H1 (cell line): ENCODE data around the gene LKAAEAR1. TPM values are rescaled to one million over a fixed set of nuclear protein-coding genes. Genes with fewer than 3 reads are reported as not detected.
A peak's percentile ranks its signal among the peaks of the same experiment; 100 is the strongest.

ENCODE experiments used
- ASH2L ChIP-seq: fragments of 200-600, 300-600 bp; sonication (generic); IDR thresholded peaks from one replicate; pipeline ENCODE4 v1.7.1; 2017; ENCODE audit warnings: low read length
- BACH1 ChIP-seq: IDR thresholded peaks from 2 replicates; pipeline ENCODE4 v1.6.1; 2012; ENCODE audit warnings: low read length, improper control_type of control experiment
- CEBPB ChIP-seq: IDR thresholded peaks from 2 replicates; pipeline ENCODE4 v1.6.1; 2012; ENCODE audit warnings: low read depth, low read length
- CHD1 ChIP-seq: IDR thresholded peaks from 2 replicates; pipeline ENCODE4 v1.6.1; 2012; ENCODE audit warnings: low read depth, low read length, improper control_type of control experiment
- CHD2 ChIP-seq: IDR thresholded peaks from 2 replicates; pipeline ENCODE4 v1.6.1; 2012; ENCODE audit warnings: low read length, improper control_type of control experiment
- FOSL1 ChIP-seq: IDR thresholded peaks from 2 replicates; pipeline ENCODE4 v1.6.1; 2011; ENCODE audit warnings: mild to moderate bottlenecking, low read depth, low read length, moderate library complexity; ENCODE audit not compliant: insufficient read depth
- GABPA ChIP-seq: IDR thresholded peaks from 2 replicates; pipeline ENCODE4 v1.6.1; 2011; ENCODE audit warnings: mild to moderate bottlenecking, low read length, moderate library complexity, borderline replicate concordance; ENCODE audit not compliant: insufficient read depth
- HDAC2 ChIP-seq, 2 experiments: fragments of 300-600 bp in 1 of 2; sonication (generic) in 1 of 2; IDR thresholded peaks; 2 replicates each; pipeline ENCODE4 v1.6.1; 2011 to 2012; ENCODE audit warnings: low read depth in 2 of 2, low read length in 2 of 2, mild to moderate bottlenecking in 2 of 2, moderate library complexity in 2 of 2, borderline replicate concordance in 1 of 2, inconsistent platforms in 1 of 2
- JUN ChIP-seq: IDR thresholded peaks from 2 replicates; pipeline ENCODE4 v1.6.1; 2011; ENCODE audit warnings: low read depth, mild to moderate bottlenecking, improper control_type of control experiment, low read length
- JUND ChIP-seq: IDR thresholded peaks from 2 replicates; pipeline ENCODE4 v1.6.1; 2011; ENCODE audit warnings: mild to moderate bottlenecking, improper control_type of control experiment, low read length
- MAFK ChIP-seq: IDR thresholded peaks from 2 replicates; pipeline ENCODE4 v1.6.1; 2012; ENCODE audit warnings: low read depth, mild to moderate bottlenecking, improper control_type of control experiment, low read length
- MAX ChIP-seq: IDR thresholded peaks from 2 replicates; pipeline ENCODE4 v1.6.1; 2012; ENCODE audit warnings: inconsistent platforms
- NANOG ChIP-seq: IDR thresholded peaks from 2 replicates; pipeline ENCODE4 v1.6.1; 2011; ENCODE audit warnings: low read length, low read depth, mild to moderate bottlenecking, inconsistent platforms; ENCODE audit not compliant: insufficient read depth, poor library complexity, severe bottlenecking
- POLR2A ChIP-seq, 2 experiments: IDR thresholded peaks; 1 replicate in 1 of 2; 2 replicates in 1 of 2; pipeline ENCODE4 v1.6.1; 2011; ENCODE audit warnings: low read depth in 2 of 2, low read length in 2 of 2, mild to moderate bottlenecking in 2 of 2; ENCODE audit errors: control extremely low read depth in 1 of 2
- POLR2AphosphoS5 ChIP-seq: IDR thresholded peaks from 2 replicates; pipeline ENCODE4 v1.6.1; 2011; ENCODE audit warnings: low read depth, low read length
- POU5F1 ChIP-seq: IDR thresholded peaks from 2 replicates; pipeline ENCODE4 v1.6.1; 2011; ENCODE audit warnings: low read depth, mild to moderate bottlenecking, low read length, moderate library complexity
- RAD21 ChIP-seq, 2 experiments: IDR thresholded peaks in 1 of 2; conservative IDR thresholded peaks in 1 of 2; 2 replicates each; pipeline ENCODE4 v1.6.1; 2011; ENCODE audit warnings: low read depth in 2 of 2, low read length in 2 of 2, improper control_type of control experiment in 1 of 2, inconsistent platforms in 1 of 2, mild to moderate bottlenecking in 1 of 2, moderate library complexity in 1 of 2
- RXRA ChIP-seq: IDR thresholded peaks from 2 replicates; pipeline ENCODE4 v1.6.1; 2011; ENCODE audit warnings: low read depth, mild to moderate bottlenecking, low read length, moderate library complexity; ENCODE audit not compliant: insufficient read depth
- SAP30 ChIP-seq: fragments of 300-600 bp; sonication (generic); IDR thresholded peaks from 2 replicates; pipeline ENCODE4 v1.7.1; 2012; ENCODE audit warnings: low read length, moderate library complexity, mild to moderate bottlenecking, inconsistent platforms; ENCODE audit not compliant: insufficient read depth, insufficient replicate concordance
- SP2 ChIP-seq: IDR thresholded peaks from 2 replicates; pipeline ENCODE4 v1.6.1; 2012; ENCODE audit warnings: mild to moderate bottlenecking, low read length, inconsistent platforms
- SRF ChIP-seq: IDR thresholded peaks from 2 replicates; pipeline ENCODE4 v1.6.1; 2011; ENCODE audit warnings: mild to moderate bottlenecking, low read depth, low read length, moderate library complexity
- YY1 ChIP-seq: IDR thresholded peaks from 2 replicates; pipeline ENCODE4 v1.6.1; 2011; ENCODE audit warnings: low read depth, mild to moderate bottlenecking, low read length
- polyA plus RNA-seq, 7 experiments: library from polyadenylated mRNA; depleted of rRNA in 3 of 7; stranded (reverse) in 5 of 7; unstranded in 2 of 7; fragments of >200 nt in 5 of 7; fragments of 200-250 nt in 2 of 7; gene quantifications; 1 replicate in 5 of 7; 2 replicates in 1 of 7; 4 replicates in 1 of 7; pipeline versions ENCODE4 v1.2.1 to v1.2.3, GENCODE V29; 2011 to 2013; ENCODE audit warnings: missing spikeins in 2 of 7, mixed read lengths in 2 of 7
- total RNA-seq: library from RNA; stranded (reverse); fragmentation: NEBNext Ultra II Directional; extraction: Animal tissue kit (Norgen Biotek cat#: 25700); gene quantifications from 2 replicates; pipeline ENCODE4 v1.2.1, GENCODE V29; 2021
- TF ChIP-seq, protein P1 (sequence below): IDR thresholded peaks from 2 replicates; pipeline ENCODE4 v1.6.1; 2012; ENCODE audit warnings: low read length, inconsistent platforms
- TF ChIP-seq, protein P2 (sequence below): IDR thresholded peaks from 2 replicates; pipeline ENCODE4 v1.6.1; 2011; ENCODE audit warnings: low read depth, mild to moderate bottlenecking, low read length; ENCODE audit not compliant: insufficient read depth

Gene LKAAEAR1
- total and polyA plus RNA-seq, 2 of the 8 experiments (the other 6 are each of a cell fraction or from before 2014, with no cell fraction given), result 0.41 to 0.53 TPM

DNA sequence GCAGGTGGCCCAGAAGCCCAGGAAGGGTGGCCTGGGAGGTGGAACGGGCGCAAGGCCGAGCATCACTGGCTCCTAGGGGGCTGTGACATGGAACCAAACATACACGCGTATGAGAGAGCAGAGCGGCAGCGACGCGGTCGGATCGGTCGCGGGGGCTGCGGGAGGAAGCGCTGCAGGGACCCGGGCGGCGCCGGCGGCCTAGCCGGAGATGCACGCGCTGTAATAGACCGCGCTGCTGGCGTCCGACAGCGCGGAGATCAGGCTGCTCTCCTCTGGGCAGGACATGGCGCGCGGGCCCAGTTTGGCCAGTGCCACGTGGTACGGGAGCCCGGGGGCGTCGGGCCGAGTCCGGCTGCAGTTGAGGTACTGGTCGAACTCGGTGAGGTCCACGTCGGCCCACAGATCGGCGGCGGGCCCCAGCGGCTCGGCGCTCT lies 36.2 kb downstream of the LKAAEAR1 start (continued):
- TF ChIP-seq CHD2 (no peak), ASH2L (peak; percentile 37), CHD1 (no peak), SP2 (no peak), JUN (no peak), MAFK (no peak), CEBPB (no peak), RXRA (no peak), YY1 (no peak), POLR2A (IDR thresholded peaks at IDR 0.05; ENCODE audit: control extremely low read depth in 1 of 2, low read depth in 2 of 2, low read length in 2 of 2) (no peak), RAD21 (IDR thresholded peaks at IDR 0.05 in 1 of 2, conservative IDR thresholded peaks at IDR 0.05 in 1 of 2; ENCODE audit: low read depth in 2 of 2, low read length in 2 of 2) (no peak), MAX (peak; percentile 92), POU5F1 (no peak), POLR2AphosphoS5 (no peak), NANOG (no peak), SAP30 (no peak), HDAC2 (IDR thresholded peaks at IDR 0.05; ENCODE audit: borderline replicate concordance in 1 of 2, low read depth in 2 of 2, low read length in 2 of 2) (no peak), JUND (no peak), FOSL1 (no peak), BACH1 (no peak), SRF (no peak), GABPA (peak; percentile 75; the same call in 1 of the 2 replicates)
- TF ChIP-seq, protein P1, sequence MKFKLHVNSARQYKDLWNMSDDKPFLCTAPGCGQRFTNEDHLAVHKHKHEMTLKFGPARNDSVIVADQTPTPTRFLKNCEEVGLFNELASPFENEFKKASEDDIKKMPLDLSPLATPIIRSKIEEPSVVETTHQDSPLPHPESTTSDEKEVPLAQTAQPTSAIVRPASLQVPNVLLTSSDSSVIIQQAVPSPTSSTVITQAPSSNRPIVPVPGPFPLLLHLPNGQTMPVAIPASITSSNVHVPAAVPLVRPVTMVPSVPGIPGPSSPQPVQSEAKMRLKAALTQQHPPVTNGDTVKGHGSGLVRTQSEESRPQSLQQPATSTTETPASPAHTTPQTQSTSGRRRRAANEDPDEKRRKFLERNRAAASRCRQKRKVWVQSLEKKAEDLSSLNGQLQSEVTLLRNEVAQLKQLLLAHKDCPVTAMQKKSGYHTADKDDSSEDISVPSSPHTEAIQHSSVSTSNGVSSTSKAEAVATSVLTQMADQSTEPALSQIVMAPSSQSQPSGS, result no peak
- TF ChIP-seq, protein P2, sequence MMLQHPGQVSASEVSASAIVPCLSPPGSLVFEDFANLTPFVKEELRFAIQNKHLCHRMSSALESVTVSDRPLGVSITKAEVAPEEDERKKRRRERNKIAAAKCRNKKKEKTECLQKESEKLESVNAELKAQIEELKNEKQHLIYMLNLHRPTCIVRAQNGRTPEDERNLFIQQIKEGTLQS, result no peak
